ENCODE measurements around the gene PARN.
"Not testable (repeated sequence)": the region's sequence is repeated elsewhere in the genome, so short reads cannot be mapped to it uniquely, and the experiment has no call there.

Gene PARN

DNA sequence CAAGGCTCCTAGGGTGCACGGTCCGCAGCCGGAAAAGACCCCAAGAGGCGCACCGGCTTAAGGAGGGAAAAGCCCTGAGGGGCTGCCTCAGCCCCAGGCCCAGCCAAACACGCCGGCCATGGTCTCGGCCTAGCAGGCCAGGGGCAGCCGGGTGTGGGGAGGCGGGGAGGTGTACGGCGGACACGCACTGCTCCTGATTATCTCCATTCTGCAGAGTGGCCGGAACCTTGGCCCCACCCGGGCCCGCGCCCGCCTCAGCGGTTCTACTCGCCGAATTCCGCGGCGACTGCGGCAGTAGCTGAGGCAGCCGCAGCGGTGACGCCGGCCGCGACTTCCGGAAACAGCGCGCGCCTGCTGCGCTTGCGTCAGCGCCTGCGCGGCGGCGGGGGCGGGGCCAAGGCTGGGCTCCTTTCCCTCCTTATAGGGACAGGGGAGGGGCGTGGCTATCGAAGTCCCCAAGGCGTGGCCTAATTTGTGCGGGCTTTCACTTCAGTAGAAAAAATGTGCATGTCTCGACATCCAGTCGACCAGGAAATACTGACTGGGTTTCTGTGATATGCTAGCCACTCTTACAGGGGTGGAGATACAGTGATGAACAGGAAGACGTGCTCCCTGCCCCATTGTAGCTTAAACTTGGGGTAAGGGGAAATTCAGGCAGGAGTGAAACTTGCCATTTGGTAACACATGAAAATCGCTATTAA lies at the start of gene PARN:
Gene PARN, minus strand, starts transcription at position 342 of the 701 bp plus-strand sequence. Its CDS starts 135 bp downstream, at position 207.
- peak; percentile 97 to 98 for DNase-seq (ENCODE audit: low read depth in 2 of 2)

- DNase-seq (ENCODE audit: low read depth in 2 of 2) = no peak
Observed at GRCh38 chr16:14678748-14679497, 48.9 kb upstream of the PARN start.

DNA sequence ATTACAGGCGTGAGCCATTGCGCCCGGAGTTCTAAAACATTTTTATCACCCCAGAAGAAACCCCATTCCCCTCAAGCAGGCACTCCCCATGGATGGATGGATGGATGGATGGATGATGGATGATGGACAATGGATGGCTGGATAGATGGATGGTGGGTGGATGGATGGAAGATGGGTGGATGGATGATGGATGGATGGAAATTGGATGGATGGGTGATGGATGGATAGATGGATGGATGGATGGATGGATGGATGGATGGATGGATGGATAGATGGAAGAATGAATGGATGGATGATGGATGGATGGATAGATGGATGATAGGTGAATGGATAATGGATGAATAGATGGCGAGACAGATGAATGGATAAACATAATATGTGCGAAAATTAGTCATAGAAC lies 47.6 kb upstream of the PARN start:
- no peak for DNase-seq (ENCODE audit: low read depth in 2 of 2)

GRCh38 chr16:14676633-14677032 lies 46.6 kb upstream of the PARN start:
- DNase-seq (ENCODE audit: low read depth in 2 of 2) = no peak

DNA sequence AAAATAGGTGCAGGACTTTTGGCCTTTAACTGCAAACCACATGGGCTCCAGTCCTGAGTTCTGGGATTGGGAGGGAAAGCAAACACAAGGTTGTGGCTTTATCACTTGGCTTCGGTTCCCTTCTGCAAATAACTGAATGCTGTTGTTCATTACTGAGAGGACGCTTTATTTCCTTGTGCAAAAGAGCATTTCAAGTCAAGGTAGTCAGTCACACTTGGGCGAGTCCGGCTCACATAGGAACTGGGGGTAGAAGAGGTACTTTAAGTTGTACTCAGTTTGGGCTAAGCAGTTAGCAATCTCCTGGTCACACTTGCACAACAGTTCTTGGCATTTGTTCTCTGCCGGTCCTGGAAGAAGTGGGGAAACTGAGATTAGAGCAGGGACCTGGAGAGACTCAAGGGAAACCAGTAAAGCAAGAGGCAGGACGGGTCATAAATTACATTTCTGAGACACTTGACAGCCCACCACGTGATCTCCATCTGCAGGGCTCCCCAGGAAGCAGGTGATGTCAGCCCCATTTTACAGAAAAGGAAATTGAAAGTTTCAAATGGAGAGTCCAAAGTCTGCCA lies 42.4 kb upstream of the PARN start:
- no peak for DNase-seq (ENCODE audit: low read depth in 2 of 2)

DNA sequence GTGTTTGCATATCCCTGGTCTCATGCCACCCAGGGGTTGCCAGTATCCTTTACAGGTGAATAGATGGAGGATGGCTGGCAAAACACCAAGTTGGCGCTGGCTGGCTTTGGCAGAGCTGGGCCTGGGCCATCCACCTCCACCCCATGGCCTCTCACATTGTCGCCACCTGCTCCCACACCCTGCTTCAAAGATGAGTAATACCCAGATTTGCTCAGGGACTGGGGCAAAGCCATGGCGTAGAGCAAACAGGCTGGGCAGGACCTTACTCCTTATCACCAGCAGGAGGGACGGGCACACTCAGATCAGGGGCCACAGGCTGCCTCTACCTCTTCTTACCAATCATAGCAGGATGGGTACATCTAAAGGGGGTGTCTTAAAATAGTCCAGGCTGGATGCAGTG lies 39.7 kb upstream of the PARN start:
- no peak for DNase-seq (ENCODE audit: low read depth in 2 of 2)

DNA sequence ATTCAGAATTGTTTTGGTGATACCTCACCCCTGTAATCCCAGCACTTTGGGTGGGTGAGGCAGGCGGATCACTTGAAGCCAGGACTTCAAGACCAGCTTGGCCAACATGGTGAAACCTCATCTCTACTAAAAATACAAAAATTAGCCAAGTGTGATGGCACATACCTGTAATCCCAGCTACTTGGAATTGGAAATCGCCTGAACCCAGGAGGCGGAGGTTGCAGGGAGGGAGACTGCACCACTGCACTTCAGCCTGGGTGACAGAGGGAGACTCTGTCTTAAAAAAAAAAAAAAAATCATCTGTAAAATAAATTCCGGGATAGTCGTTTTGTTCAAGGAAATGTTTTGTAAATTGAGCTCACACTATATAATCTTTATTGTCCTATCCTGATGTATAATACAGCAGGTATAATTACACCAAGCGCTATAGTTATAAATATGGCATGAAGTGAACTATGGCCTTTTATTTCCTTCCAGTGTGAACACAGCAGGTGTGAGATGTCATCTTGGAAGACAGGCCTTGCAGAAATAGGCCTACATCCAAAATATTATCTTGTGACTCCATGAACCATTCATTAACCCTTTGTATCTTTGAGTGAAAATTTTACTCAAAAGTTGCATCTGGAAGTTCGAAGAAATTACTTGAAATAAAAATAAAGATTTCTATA lies 38.6 kb upstream of the PARN start:
- no peak for DNase-seq (ENCODE audit: low read depth in 2 of 2)

DNA sequence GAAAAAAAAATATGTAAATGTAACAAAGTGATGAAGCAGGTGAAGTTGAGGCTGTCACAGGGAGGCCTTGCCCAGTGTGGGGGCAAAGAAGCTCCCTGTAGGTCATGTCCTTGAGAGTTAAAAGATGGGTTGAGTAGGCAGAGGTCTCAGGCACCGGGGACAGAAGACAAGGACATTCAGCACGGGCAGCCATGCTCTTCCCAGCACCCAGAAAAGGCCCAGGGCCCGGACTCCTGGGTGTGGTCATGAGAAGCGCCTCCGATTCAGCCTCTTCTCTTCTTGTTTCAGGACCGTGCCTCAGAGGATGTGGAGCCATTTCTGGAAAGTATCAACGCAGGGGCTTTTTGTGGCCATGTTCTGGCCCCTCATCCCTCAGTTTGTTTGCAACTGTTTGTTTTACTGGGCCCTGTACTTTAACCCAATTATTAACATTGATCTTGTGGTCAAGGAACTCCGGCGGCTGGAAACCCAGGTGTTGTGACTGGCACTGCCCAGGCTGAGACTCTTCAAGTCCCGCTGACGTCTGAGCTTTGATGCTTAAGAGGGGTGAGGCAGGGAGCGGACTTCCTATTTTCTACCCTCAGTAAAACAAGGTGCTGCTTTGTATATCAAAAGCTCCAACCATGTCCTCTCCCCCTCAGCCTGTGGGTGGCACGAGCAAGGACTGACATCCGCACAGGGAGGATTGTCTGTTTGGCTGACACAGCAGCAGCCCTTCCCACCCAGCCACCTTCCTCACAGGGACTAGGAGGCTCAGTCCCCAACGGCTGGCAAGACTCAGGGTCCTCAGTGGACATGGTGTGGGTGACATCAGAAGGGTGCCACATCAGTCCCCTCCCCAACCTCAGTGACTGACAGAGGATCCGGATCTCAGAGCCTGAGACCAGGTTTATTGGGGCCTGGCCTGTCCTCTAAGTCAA lies 37.5 kb upstream of the PARN start:
- no peak for DNase-seq (ENCODE audit: low read depth in 2 of 2)

- no peak for DNase-seq (ENCODE audit: low read depth in 2 of 2)
Observed at GRCh38 chr16:14658063-14658462, 28.0 kb upstream of the PARN start.

DNA sequence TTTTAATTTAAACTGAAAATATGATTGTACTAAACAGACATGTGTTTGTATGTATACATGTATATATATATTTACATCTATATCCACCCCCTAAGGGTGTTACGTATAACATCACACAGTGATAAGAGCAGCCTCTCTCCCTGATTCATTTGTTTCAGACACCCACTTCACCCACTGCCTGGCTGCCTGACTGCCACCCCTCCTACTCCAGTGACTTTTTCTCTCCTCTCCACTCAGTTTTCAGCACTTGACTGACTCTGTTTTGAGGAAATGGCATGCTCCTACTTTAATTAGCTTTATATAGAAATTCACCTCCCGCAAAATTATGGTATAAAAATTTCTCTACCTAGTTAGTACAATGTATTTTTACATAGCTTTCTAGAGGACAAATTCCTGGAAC lies 22.7 kb upstream of the PARN start:
- DNase-seq (ENCODE audit: low read depth in 2 of 2) = no peak

- no peak for DNase-seq (ENCODE audit: low read depth in 2 of 2)
Observed at GRCh38 chr16:14650629-14651028, 20.6 kb upstream of the PARN start.

- no peak for DNase-seq (ENCODE audit: low read depth in 2 of 2)
Observed at GRCh38 chr16:14649816-14650215, 19.8 kb upstream of the PARN start.

DNA sequence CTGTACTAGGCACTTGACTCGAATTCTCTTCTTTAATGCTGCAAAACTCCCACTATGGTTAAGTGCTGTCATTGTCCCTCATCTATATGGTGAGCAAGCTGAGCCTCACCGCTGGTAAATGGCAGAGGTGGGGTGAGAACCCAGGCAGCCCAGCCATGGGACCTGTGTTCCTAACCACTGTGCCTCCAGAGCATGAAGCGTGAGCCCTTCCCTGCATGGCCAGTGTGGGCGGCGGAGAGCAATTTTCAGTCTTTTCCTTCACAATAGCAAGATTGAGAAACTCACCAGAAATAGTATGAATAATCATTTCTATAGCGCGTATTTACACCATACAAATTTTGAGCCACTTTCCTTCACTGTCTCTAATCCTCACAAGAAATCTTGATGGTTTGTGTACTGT lies 11.9 kb upstream of the PARN start:
- no peak for DNase-seq (ENCODE audit: low read depth in 2 of 2)

DNA sequence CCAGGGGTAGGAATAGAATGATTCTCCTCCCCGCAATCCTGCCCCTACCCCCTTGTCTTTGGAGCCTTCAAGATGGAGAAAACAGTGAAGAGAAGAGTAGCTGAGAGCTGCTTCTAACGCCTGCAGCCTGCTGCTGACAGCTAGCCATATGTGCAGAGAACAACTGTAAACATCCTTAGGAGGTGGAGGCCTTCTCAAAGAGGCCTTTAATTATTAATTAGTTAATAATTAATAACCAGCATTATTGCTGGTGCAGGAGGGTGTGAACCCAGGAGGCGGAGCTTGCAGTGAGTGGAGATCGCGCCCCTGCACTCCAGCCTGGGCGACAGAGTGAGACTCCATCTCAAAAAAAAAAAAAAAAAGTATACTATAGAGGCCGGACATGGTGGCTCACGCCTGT lies 11.1 kb upstream of the PARN start:
- DNase-seq (ENCODE audit: low read depth in 2 of 2) = no peak

GRCh38 chr16:14640538-14640937 lies 10.5 kb upstream of the PARN start:
- DNase-seq (ENCODE audit: low read depth in 2 of 2) = no peak

DNA sequence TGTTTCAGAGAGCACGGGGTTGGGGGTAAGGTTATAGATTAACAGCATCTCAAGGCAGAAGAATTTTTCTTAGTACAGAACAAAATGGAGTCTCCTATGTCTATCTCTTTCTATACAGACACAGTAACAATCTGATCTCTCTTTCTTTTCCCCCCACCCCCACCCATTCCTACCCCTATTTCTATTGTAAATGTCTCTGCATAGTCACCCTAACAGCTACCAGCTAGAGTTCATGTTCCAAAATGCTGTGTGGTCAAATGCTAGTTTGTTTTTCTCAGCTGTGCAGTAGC lies 6.8 kb upstream of the PARN start:
- not testable (repeated sequence) for DNase-seq (ENCODE audit: low read depth in 2 of 2)

DNA sequence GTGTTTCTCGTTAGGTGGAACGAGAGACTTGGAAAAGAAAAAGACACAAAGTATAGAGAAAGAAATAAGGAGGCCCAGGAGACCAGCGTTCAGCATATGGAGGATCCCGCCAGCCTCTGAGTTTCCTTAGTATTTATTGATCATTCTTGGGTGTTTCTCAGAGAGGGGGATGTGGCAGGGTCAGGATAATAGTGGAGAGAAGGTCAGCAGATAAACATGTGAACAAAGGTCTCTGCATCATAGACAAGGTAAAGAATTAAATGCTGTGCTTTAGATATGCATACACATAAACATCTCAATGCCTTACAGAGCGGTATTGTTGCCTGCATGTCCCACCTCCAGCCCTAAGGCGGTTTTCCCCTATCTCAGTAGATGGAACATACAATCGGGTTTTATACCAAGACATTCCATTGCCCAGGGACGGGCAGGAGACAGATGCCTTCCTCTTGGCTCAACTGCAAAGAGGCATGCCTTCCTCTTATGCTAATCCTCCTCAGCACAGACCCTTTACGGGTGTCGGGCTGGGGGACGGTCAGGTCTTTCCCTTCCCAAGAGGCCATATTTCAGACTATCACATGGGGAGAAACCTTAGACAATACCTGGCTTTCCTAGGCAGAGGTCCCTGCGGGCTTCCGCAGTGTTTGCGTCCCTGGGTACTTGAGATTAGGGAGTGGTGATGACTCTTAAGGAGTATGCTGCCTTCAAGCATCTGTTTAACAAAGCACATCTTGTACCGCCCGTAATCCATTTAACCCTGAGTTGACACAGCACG lies 6.3 kb upstream of the PARN start:
- DNase-seq (ENCODE audit: low read depth in 2 of 2) = not testable (repeated sequence)

DNA sequence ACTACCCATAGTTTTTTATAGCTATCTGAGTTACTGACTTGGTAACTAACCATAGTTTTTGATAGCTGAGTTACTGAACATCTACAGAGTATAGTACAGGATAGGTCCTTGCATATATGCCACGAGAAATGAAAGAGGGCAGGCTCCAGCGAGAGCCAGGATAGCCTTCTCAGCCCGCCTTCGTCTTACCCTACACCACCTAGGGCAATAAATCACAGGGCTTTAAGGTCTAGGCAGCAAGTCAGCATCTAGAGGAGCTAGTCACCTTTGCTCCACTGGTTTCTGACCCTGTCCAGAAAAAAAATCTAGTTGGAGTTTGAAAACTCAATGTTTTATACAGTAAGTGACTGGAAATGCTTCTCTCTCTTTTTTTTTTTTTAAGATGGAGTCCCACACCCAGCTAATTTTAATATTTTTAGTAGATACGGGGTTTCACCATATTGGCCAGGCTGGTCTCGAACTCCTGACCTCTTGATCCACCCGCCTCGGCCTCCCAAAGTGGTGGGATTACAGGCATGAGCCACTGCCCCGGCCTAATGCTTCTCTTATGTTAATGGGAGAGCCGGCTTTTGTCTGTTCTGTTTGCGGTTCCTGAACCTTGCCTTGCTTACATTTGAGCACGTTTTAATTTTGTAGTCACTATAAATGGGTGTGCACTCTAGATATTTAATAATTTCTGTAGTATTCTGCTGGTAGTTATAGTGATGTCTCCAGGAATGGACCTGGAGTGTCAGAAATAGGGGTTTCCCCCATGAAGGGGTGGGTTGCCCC lies 5.5 kb upstream of the PARN start:
- no peak for DNase-seq (ENCODE audit: low read depth in 2 of 2)

DNA sequence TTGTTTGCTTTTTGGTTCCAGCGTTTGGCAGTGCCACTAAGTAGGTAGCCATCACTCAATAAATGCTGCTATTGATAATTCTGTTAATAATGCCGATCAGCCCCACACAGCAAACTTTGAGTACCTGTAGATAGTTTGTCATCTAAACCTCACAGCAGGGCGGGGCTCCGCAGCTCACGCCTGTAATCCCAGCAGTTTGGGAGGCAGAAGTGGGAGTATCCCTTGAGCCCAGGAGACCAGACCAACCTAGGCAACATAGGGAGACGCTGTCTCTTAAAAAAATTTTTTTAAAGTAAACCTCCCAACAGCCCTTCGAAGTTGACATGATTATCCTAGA lies 4.3 kb upstream of the PARN start:
- no peak for DNase-seq (ENCODE audit: low read depth in 2 of 2)
